HG02943 (cell line): ENCODE data around the gene STUM.
"Not testable (repeated sequence)": the region's sequence is repeated elsewhere in the genome, so short reads cannot be mapped to it uniquely, and the experiment has no call there.

Source experiments
- ATAC-seq: cut with Tn5 transposase; IDR thresholded peaks from one replicate; pipeline ENCODE4 v1.9.1; 2021; ENCODE audit warnings: mild to moderate bottlenecking, low read depth, moderate library complexity; ENCODE audit not compliant: unreplicated experiment

The STUM gene

DNA sequence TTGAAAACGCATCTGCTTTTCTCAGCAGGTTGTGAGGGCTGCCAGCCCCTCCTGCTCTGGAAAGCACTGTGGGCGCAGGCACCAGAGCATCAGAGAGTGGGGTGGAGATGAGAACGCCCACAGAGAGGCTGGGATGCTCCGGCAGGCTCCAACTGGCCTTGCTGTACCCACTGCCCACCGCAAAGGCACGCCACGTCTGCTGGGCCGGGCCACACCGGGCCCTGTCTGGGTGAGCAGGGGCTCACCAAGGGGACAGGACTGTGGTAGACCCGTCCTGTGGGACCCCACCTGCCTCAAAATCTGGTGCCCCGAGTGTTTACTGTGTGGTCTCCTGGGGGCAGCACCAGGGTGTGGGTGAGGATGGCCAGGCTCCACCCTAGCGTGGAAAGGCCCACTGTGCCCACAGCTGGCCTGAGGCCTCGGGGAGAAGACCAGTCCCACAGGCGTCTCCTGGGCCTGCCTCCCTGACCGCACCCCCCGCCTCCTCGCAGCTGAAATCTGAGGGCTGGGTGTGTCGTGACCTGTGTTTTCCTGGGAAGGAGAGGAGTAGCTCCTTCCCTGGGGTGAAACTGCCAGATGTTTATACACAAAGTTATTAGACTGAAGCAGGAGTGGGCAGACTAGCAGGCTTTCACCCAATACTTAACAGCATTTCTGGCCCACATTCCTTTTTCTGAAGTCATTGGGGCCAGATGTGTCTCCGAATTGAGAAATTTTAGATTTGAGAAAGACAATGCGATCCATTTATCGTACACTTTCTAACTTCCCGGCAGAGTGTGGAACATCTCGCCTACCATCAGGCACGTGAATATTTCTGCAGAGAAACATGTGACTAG lies 53.8 kb downstream of the STUM start:
- ATAC-seq: no peak

DNA sequence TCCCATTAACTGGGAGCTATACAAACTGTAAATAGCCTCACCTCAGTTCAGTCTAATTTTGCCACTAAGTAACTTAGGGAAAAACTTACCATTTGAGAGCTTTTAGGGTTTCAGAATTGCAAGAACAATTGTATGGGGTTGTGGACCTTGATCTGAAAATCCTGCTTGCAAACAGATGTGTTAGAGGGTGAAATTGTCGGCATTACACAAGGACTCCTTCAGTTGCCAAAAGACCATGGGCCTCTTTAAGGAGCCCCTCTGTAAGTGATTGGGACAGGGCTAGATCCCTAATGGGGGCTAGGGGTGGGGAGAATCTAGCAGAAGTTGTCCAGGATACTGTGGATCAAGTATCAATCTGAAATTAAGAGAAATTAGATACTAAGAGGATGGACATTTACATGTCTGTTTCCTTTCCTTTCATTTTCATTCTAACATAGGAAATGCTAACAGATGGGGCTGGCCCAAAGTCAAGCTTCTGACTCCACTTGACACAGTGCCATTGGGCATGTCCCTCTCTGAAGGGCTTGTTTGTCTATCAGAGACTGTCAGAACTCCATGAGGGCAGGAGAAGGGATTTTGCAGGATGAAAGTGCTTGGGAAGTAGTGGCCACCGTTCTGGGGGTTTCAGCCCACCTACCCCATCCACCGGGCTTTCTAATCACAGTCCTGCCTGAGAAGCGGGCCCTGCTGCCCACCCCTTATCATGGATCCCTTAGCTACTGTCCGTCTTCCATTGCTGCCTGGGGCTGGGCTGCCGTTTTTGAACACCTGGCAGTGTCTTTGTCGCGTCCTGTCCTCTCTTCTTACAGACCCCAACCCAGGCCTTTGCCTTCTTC lies 54.7 kb downstream of the STUM start:
- ATAC-seq: no peak

DNA sequence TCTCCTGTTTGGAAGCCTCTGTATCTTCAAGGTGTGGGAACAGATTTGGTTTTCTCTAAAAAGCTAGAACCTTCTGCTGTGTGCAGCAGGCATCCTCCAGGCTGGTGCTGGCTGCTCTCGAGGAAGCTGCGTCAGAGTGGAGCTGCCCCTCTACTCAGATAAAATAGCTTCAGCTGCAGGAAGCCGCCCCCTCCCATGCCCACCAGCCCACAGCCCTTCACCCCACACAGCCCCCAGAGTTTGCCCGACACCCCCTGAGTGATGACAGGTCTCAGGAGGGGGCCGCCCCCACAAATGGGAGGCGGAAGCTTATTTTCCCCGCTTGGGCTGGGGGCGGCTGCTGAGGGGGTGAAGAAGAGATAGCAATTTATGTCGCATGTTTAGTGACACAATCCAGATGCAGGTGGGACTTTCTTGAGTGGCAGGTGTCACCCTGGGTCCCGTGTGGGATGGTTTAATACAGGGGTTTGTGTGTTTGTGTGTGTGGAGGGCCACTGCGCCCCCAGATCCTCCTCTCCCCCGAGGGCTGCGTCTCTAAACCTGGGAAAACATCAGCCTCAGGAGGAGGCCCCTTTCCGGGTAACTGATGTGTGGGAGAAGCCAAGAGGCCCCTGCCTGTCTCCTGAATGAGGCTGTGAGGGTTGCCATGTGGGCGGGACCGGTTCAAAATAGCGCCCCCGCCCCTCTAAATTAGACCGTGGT lies 55.4 kb downstream of the STUM start:
- ATAC-seq: no peak

DNA sequence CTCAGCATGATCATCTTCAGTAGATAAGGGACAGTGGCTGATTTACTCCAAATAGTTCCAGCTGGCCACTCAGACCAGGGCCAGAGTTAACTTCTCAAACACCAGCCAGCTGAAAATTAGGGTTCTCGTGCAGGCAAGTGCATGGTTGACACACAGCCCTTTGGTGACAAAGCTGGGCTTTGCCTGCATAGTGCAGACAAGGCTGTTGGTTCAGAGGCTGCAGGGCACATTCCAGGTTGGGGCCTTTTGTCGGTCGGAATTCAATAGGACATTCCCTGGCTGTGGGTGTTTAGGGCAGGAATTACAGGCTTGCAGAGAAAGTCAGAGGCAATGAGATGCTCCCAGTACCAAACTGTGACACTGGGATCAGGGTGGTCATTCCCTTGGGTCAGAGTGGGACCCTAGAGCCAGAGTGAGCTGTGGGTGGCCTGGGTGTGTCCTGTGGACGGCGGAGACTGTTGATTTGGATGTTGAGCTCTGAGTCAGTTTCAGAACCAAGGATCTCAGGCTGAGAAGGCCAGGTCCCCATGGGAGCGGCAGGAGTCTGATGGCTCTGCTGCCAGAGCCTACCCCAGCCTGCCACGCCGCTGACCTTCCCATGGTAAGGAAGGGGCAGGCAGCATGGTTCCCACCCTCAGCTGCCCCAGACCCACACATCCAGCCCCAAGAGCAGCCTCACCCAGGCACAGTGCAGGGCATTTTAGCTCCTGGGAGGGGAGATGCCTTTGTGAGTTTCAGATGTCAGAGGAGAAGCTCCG lies 56.2 kb downstream of the STUM start:
- ATAC-seq: no peak

DNA sequence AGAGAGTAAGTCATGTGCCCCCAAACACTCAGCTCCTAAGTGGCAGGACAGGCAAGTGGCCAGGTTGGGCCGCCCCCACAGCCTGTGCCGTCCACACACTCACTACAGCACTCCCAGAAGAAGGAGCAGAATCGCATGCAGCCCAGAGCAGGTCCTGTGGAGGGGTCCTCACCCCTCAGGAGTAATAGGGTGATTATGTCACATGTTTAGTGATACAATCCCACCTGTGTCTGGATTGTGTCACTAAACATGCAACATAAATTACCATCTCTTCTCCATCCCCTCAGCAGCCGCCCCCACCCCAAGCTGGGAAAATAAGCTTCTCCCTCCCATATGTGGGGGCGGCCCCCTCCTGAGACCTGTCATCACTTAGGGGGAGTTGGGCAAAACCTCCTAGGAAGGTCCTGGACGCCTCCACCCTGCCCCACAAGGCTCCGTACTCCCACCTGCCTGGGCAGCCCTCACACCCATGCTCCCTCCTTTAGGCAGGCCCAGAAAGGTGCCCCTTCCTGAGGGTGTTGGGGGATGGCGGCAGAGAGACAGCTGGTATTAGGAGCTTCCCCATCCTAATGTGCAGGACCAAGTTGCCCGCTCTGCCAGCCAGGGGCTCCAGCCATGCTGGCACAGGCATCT lies 56.9 kb downstream of the STUM start:
- no peak for ATAC-seq

DNA sequence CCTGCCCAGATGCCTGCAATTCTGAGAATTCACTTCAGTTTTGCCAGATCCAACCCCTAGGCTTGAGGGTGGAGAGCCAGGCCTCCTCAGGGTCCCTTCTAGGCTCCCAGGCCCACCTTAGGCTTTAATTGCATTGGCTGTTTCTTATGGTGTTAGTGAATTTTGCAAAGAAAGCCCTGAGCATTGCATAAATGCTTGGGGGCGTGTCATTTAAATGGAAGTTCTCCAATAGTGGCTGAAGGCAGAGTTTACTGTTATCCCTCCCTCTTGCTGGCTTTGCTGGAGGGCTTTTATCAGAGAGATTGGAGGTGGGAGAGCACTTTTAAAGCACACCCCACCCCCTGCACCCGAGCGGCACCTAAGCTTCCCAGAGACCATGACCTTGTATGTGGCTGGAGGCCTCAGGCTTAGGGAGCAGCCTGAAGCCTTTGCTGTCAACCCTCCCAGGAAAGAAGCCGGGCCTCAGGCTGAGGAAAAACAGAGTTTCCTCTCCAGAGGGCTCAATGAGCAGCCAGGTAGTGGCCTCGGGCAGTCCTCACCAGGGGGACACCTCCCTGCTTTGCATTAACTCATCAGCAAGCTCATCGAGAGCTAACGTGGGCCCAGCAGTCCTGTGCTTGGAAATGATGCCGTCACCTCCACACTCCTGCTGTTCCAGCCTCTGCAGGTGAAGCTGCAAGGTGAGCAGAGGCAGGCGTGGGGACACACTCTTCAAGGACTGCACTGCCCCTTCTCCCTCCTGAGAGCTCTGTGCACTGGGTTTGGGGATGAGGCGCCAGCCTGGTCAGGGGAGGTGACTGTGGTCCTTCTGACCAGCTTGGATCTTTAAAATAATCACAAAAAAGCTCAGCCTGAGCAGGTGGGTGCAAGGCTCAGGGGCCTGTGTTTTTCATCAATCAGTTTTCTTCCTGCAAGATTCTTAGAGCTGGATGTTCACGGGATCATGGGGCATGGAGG lies 58.0 kb downstream of the STUM start:
- no peak for ATAC-seq

DNA sequence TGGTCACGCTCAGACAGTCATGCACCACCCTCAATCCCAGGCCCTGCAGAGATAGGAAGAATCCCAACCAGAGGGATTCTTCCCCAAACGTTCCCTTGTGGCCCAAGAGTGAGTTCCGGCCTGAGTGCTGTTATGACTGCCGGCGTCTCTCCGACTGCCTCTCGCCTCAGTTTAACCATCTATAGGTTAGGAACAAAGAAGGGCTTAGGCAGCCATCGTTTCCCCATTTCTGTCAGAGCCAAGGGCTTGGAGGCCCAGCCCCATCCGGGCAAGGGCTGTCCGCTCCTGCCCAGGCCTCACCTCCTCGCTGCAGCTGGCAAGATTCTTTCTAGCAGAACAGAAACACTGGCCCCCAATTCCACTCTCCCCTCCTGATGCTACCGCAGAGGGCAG lies 58.7 kb downstream of the STUM start:
- ATAC-seq: no peak

DNA sequence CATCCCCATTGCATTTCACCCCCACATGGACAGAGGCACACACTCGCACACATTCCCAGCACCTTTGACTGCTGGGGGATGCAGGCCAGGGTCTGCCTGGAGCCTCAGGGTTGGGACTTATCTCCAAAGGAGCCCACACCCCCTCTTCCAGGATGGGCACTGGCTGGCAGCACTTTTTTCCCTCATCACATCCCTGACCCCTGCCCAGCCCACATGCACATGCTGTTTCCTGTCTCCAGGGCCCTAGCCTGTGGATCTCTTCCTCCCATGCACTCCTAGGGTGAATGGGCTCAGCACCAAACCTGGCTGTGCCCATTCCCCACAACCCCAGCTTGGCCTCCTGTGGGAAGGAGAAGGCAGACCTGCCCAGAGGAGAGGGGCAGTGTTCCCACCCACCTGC lies 59.3 kb downstream of the STUM start:
- no peak for ATAC-seq

DNA sequence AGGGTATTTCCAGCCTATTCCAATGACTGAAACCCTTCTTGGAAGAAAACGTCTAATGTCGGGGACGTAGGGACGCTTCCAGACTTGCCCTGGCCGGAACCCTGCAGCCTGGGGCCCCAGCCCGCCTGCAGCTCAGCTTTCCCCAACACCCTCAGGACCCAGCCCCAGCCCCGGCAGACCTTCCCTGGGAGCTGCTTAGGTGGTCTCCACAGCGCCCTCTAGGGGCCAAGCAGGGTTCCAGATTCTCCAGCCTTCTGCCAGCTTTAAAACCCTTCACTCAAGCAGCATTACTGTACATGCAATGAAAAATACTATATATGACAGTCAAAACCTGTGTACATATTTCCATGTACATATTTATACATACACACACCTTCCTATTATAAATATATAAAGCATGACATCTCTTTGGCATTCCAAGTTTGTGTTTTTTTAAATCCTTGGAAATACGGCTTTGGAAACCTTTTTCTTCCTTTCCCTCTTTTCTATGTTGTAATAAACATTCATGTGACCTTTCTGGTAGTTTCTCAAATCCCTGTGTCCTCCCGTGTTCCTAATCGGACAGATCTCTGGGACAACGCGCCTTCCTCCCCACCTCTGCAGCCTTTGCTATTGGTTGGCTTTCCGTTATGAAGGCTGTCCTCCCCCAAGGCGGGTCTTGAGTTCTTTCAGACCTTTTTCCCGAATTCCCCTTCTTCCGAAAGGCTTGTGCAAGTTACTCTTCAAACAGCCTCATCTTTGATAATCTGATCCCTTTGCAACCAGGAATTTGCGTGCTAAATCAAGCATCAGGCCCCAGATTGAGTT lies 60.3 kb downstream of the STUM start:
- ATAC-seq: no peak

DNA sequence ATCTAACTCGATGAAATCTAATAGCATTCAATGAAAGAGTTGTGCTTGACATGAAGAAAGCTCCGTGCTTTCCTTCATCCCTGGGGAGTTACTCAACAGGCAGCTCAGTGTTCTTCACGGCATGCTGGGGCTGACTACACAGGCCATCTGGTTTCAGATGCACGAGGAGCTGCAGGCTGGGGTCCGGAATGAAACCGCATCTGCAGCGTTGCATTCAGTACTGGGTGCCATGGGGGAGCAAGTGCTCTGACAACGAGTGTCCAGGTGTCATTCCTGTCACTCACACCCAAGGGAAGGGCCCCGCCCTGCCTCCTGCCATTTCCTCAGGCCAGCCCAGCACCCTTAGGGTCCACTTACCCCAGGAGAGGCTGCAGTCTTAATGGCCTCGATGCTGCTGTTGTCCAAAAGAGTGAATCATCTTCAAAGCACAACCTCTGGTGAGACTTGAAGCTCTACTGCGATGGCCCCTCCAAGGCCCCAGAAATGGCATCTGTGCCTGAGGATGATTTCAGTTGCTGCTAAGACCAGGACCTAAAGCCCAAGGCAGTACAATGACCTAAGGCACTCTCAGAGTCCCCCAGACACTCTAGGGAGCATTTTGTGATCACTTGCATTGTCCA lies 61.4 kb downstream of the STUM start:
- ATAC-seq: no peak

DNA sequence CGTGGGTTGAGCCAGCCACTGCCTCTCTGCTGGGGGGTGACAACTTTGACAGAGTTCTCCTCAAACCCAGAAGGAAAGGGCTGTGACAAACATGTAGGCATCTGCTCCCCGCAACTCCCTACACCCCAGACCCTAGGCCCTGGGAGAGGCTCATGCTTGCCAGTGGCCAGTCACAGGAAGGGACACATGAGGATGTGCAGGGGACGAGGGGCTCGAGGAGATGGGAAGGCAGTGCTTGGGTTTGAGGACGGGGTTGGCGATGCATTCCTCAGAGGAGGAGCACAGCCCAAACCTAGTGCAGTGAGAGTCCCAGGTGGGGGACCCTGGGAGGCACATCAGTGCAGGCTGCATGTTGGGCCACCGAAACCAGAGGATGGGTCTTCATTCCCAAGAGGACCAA lies 62.1 kb downstream of the STUM start:
- no peak for ATAC-seq

DNA sequence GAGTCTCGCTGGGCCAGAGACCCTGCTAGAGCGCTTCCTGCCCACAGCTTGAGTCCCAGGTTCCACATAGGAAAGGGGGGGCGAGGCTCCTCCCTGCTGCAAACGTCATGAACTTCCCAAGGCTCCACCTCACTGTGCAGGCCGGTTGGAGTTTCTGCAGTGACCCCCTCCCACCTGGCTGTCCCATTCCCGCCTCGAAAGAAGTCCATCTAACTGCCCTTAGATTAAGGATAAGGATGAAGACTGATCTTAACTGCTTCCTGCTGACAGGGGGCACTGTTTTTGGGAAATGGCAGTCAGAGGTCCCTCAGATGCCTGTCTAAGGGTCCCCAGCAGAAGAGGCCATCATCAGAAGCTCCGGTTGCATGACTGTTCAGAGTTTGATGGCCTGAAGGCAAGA lies 62.7 kb downstream of the STUM start:
- no peak for ATAC-seq

DNA sequence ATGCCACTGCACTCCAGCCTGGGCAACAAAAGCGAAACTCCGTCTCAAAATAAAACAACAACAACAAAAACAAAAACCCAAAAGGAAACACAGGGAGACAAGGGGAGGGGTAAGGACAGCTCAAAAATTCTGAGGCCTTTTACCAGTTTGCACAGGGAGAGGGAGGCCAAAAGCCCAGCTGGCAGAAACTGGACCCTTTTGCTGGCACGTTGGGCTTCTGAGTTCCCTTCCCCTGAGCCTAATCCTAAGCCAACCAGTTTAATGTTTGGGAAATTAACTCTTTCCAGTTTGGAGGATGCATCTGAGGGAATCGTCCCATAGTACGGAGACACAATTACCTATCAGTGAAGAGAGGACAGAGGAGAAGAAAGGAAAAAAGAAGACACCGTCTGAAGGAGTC lies 63.4 kb downstream of the STUM start:
- not testable (repeated sequence) for ATAC-seq

DNA sequence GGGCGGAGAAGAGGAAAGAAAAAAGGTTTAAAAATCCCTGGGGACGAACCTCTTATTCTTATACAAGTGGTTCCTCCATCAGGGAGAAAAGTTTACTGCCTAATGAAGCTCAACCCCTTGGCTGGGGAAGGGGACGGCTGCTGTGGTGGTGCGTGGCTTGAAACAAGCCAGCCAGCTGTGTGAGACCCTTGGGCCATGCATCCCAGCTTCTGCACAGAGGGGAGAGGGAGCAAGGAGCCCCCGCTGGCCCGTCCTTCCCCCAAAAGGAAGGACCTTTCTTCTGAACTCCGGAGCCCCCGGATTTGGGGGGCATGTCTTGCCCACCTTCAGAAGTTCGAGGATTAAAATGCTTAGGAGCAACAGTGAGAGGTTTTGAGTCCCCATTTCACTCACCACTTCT lies 67.3 kb downstream of the STUM start:
- no peak for ATAC-seq

DNA sequence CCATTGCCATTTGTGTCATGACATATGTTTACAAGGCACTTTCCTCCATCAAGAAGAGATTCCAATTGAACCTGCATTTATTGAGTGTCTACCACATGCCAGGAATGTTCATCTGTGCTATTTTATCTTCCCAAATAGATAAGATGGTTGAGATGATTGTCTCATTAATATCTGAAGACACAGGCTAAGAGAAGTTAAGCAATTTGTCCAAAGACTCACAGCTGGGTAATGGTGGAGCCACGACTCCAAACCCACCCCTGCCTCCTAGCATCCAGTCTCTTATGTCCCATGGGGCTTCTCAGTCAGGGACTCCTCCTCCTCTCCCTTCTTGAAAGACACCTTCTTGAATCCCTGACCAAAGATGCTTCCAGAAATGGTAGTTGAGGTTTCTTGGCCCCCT lies 68.1 kb downstream of the STUM start:
- ATAC-seq: no peak

DNA sequence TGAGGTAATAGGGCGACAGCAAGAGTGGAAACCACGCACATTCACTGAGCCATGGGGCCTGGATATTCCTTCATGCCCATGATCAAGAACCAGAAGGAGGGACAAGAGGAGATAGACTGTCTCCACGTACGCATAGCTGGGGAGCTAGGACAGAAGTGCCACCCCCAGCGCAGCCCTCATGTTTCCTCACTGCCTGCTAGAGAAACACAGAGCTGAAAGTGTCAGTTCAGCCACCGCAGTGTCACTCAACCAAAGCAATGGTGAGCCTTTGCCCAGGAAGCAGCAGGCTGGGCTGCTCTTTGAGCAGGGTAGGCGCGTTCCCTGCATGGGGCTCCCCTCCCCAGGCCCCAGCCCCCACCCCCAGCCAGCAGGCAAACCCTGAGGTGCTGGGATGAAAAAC lies 68.5 kb downstream of the STUM start:
- no peak for ATAC-seq

DNA sequence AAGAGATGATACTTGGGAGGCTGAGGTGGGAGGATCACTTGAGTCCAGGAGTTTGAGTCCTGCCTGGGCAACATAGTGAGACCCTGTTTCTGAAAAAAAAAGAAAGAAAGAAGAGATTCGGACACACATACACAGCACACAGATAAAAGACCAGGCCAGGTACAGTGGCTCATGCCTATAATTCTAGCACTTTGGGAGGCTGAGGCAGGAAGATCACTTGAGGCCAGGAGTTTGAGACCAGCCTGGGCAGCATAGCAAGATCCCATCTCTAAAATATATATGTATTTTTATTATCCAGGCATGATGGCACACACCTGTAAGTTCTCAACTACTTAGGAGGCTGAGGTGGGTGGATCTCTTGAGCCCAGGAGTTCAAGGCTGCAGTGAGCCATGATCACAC lies 69.2 kb downstream of the STUM start:
- ATAC-seq: not testable (repeated sequence)

DNA sequence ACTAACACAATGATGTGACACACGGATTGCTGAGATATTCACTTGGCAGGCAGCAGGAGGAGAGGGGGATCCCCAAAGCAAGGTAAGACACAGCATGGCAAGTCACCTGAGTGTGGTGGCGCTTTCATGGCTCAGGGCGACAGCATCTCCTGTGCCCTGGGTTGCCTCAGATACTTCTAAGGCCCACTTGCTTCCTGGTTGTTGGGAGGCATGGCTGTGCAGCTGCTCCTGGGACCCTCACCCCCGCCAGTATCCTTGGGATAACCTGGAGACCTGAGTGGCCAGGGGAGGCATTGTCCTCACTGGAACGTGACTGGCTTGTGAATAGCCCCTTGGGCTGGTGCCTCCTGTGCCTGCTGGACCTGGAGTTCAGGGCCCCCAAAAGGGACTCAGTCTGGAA lies 69.8 kb downstream of the STUM start:
- ATAC-seq: no peak
